OCI-LY1 (cell line): ENCODE measurements around the gene TMEM247.

Source experiments
- H2AFZ ChIP-seq: fragments of 200-600 bp; sonication (generic), shearing (Covaris generic); 2 replicates; pipeline ENCODE4 v1.6.0; 2014; ENCODE audit warnings: antibody characterized with exemption, mild to moderate bottlenecking, low read length
- H3F3A ChIP-seq: fragments of 200-600 bp; sonication (generic), shearing (Covaris generic); 2 replicates; pipeline ENCODE4 v1.6.0; 2014; ENCODE audit warnings: mild to moderate bottlenecking, antibody characterized with exemption, low read length, moderate library complexity; ENCODE audit not compliant: insufficient read depth
- H3K27ac ChIP-seq: fragments of 200-600 bp; sonication (generic); 2 replicates; pipeline ENCODE4 v1.5.1; 2014; ENCODE audit warnings: low read length, mixed run types, mild to moderate bottlenecking, low read depth; ENCODE audit not compliant: poor library complexity, severe bottlenecking
- H3K27me3 ChIP-seq: fragments of 200-600 bp; sonication (generic); 2 replicates; pipeline ENCODE4 v1.6.0; 2014; ENCODE audit warnings: antibody characterized with exemption, mild to moderate bottlenecking, low read length, moderate library complexity; ENCODE audit not compliant: insufficient read depth
- H3K36me3 ChIP-seq: fragments of 200-600 bp; sonication (generic); 2 replicates; pipeline ENCODE4 v1.6.1; 2014; ENCODE audit warnings: mild to moderate bottlenecking, antibody characterized with exemption, low read length, moderate library complexity, mixed read lengths; ENCODE audit not compliant: insufficient read depth
- H3K4me1 ChIP-seq: fragments of 200-600 bp; sonication (generic); 2 replicates; pipeline ENCODE4 v1.5.1; 2014; ENCODE audit warnings: mild to moderate bottlenecking, low read length, moderate library complexity; ENCODE audit not compliant: insufficient read depth, severe bottlenecking
- H3K4me2 ChIP-seq: fragments of 200-600 bp; sonication (generic), shearing (Covaris generic); 2 replicates; pipeline ENCODE4 v1.6.1; 2014; ENCODE audit warnings: low read length
- H3K4me3 ChIP-seq: fragments of 200-600 bp; sonication (generic); 2 replicates; pipeline ENCODE4 v1.5.1; 2014; ENCODE audit warnings: low read length, low read depth, mild to moderate bottlenecking, mixed read lengths; ENCODE audit not compliant: poor library complexity, severe bottlenecking
- H3K79me2 ChIP-seq: fragments of 200-600 bp; shearing (Covaris generic); 2 replicates; pipeline ENCODE4 v1.6.1; 2016; ENCODE audit warnings: mixed run types, low read length, mixed read lengths; ENCODE audit not compliant: insufficient read depth
- H3K9ac ChIP-seq: fragments of 200-600 bp; sonication (generic), shearing (Covaris generic); 2 replicates; pipeline ENCODE4 v1.6.1; 2014; ENCODE audit warnings: mild to moderate bottlenecking, low read length, mixed read lengths
- H3K9me2 ChIP-seq: fragments of 200-600 bp; sonication (generic), shearing (Covaris generic); 2 replicates; pipeline ENCODE4 v1.6.1; 2014; ENCODE audit warnings: low read depth, mild to moderate bottlenecking, low read length, mixed read lengths
- H3K9me3 ChIP-seq: fragments of 200-600 bp; shearing (Covaris generic); 2 replicates; pipeline ENCODE4 v1.6.1; 2014; ENCODE audit warnings: low read length, mixed read lengths
- H4K20me1 ChIP-seq: fragments of 200-600 bp; sonication (generic), shearing (Covaris generic); 2 replicates; pipeline ENCODE4 v1.6.0; 2016; ENCODE audit warnings: mild to moderate bottlenecking, low read length; ENCODE audit not compliant: insufficient read depth
- EZH2 ChIP-seq: fragments of 200-600 bp; sonication (generic), shearing (Covaris generic); IDR thresholded peaks from 2 replicates; pipeline ENCODE4 v1.8.0; 2017; ENCODE audit warnings: borderline replicate concordance, mixed run types, mild to moderate bottlenecking, antibody characterized with exemption, low read length, moderate library complexity, mixed read lengths
- TF ChIP-seq, protein P1 (sequence below): fragments of 200-600 bp; sonication (generic), shearing (Covaris generic); IDR thresholded peaks from 2 replicates; pipeline ENCODE4 v1.5.1; 2017; ENCODE audit warnings: mild to moderate bottlenecking, antibody characterized with exemption, low read length, moderate library complexity, mixed read lengths

The TMEM247 gene

DNA sequence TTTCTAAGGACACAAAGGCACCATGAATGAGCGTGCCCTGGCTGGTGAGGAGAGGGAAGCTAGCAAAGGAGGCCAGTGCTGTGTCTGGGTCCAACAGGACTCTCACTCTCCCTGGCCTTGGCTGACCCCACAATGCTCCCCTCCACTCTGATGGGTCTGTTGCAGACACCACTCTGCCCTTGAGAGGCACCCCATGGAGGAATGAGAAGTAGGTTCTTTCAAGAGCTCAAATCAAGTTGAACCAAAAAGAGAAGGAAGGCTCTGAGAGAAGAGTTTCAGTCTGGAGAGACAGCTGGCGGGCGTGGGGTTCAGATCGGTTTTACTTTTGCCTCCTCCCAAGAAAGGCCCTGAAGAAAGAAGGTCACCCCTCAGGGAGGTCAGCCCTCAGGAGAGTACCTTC, 18.4 kb downstream of the TMEM247 start:
- TF ChIP-seq, protein P1, sequence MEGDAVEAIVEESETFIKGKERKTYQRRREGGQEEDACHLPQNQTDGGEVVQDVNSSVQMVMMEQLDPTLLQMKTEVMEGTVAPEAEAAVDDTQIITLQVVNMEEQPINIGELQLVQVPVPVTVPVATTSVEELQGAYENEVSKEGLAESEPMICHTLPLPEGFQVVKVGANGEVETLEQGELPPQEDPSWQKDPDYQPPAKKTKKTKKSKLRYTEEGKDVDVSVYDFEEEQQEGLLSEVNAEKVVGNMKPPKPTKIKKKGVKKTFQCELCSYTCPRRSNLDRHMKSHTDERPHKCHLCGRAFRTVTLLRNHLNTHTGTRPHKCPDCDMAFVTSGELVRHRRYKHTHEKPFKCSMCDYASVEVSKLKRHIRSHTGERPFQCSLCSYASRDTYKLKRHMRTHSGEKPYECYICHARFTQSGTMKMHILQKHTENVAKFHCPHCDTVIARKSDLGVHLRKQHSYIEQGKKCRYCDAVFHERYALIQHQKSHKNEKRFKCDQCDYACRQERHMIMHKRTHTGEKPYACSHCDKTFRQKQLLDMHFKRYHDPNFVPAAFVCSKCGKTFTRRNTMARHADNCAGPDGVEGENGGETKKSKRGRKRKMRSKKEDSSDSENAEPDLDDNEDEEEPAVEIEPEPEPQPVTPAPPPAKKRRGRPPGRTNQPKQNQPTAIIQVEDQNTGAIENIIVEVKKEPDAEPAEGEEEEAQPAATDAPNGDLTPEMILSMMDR, result no peak
- no peak for TF ChIP-seq EZH2
- H3F3A ChIP-seq, result no peaks in the 10 kb centered on the region
- no peak overlapping the region for H3K4me3 ChIP-seq
- no peak overlapping the region for H3K4me2 ChIP-seq
- no peaks in the 10 kb centered on the region for H3K9me3 ChIP-seq
- H3K9ac ChIP-seq, result no peak overlapping the region
- H3K27ac ChIP-seq, result no peak overlapping the region
- H2AFZ ChIP-seq, result no peak overlapping the region
- no peaks in the 10 kb centered on the region for H3K36me3 ChIP-seq
- no peaks in the 10 kb centered on the region for H3K79me2 ChIP-seq
- H3K27me3 ChIP-seq, result peaks cover 3% of the 10 kb centered on the region
- peaks cover 19% of the 10 kb centered on the region for H3K4me1 ChIP-seq
- H4K20me1 ChIP-seq, result no peaks in the 10 kb centered on the region
- no peaks in the 10 kb centered on the region for H3K9me2 ChIP-seq

DNA sequence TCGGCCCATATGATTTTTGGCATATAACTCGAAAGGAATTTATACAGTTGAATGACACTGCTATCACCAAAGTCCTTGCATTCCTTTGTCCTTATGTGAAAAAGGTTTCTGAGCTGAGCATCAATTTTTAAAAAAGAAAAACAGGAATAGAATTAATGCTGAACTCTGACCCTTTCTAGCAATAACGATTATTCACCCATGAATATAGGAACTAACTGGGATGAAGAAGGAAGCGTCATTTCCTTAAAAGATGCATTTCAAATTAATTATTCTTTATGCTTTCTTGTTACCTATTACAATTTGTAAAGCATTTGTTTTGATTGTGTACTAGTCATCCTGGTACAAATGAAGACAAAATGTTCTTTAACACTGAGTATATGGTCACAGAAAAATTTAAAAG, 19.3 kb downstream of the TMEM247 start:
- H3K27ac ChIP-seq, result no peak overlapping the region
- peaks cover 3% of the 10 kb centered on the region for H3K27me3 ChIP-seq
- H3K4me3 ChIP-seq, result no peak overlapping the region
- no peaks in the 10 kb centered on the region for H3F3A ChIP-seq
- H3K36me3 ChIP-seq, result no peaks in the 10 kb centered on the region
- no peak for TF ChIP-seq EZH2
- TF ChIP-seq, protein P1, result no peak
- no peak overlapping the region for H3K4me2 ChIP-seq
- no peaks in the 10 kb centered on the region for H3K9me3 ChIP-seq
- H2AFZ ChIP-seq, result no peak overlapping the region
- H3K4me1 ChIP-seq, result peaks cover 19% of the 10 kb centered on the region
- no peak overlapping the region for H3K9ac ChIP-seq
- H4K20me1 ChIP-seq, result no peaks in the 10 kb centered on the region
- no peaks in the 10 kb centered on the region for H3K79me2 ChIP-seq
- no peaks in the 10 kb centered on the region for H3K9me2 ChIP-seq

DNA sequence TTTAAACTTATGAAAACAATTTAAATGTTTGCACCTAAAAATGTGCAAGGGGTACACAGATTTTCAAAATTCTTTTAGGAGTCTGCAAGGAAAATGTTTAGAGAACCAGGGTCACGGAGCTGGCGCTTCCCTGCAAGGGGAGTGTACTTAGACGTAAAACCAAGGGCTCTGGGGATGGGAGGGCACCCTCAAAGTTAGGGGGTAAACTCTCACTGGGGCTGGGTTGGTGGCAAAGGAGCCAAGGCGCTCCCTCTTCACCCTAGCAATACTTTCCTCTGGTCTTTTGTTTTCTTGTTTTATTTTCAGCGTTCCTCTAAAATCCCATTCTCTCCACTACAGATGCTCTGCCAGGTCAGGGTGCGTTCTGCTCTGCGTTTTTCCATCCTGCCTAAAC, 20.0 kb downstream of the TMEM247 start:
- H3K27ac ChIP-seq, result no peak overlapping the region
- peaks cover 3% of the 10 kb centered on the region for H3K27me3 ChIP-seq
- H3K79me2 ChIP-seq, result no peaks in the 10 kb centered on the region
- peak overlapping the region; percentile 77 for H3K9ac ChIP-seq
- no peaks in the 10 kb centered on the region for H3K9me2 ChIP-seq
- H2AFZ ChIP-seq, result no peak overlapping the region; the same call in 1 of the 2 replicates
- H3F3A ChIP-seq, result no peaks in the 10 kb centered on the region
- H3K4me2 ChIP-seq, result peak overlapping the region; percentile 100
- H3K36me3 ChIP-seq, result no peaks in the 10 kb centered on the region
- TF ChIP-seq, protein P1, result no peak
- no peak for TF ChIP-seq EZH2
- H4K20me1 ChIP-seq, result no peaks in the 10 kb centered on the region
- H3K4me1 ChIP-seq, result peaks cover 19% of the 10 kb centered on the region
- H3K9me3 ChIP-seq, result no peaks in the 10 kb centered on the region
- peak overlapping the region; percentile 80 for H3K4me3 ChIP-seq
